ENCODE results near the gene CNN1. TPM values are rescaled to one million over a fixed set of nuclear protein-coding genes. Genes with fewer than 3 reads are reported as not detected.
A peak's percentile ranks its signal among the peaks of the same experiment; 100 is the strongest.
"Not testable (repeated sequence)": the region's sequence is repeated elsewhere in the genome, so short reads cannot be mapped to it uniquely, and the experiment has no call there.

CNN1 gene
- total and polyA plus RNA-seq, 5 donors = 150 to 298 (median 174) TPM

- intact Hi-C loops (cut with DNase I) = no loop called here
- DNase-seq (no peak), ATAC-seq (no peak)
- Histone ChIP-seq H3K4me3 (ENCODE audit: low read length) (no peak overlapping the region), H3K9me3 (ENCODE audit: control insufficient read depth, low read length) (no peaks in the 10 kb centered on the region), H3K27me3 (ENCODE audit: control insufficient read depth, insufficient read depth) (no peaks in the 10 kb centered on the region), H3K4me1 (ENCODE audit: control insufficient read depth, insufficient read depth, low read length) (peaks cover 1% of the 10 kb centered on the region), H3K27ac (ENCODE audit: low read length) (no peak overlapping the region)
- 74% methylated on average over 20 of the region's 20 CpGs for WGBS
Measured at GRCh38 chr19:11552666-11553372, 14.2 kb downstream of the CNN1 start.

GRCh38 chr19:11554160-11554559 is 15.5 kb downstream of the CNN1 start:
- Histone ChIP-seq H3K4me3 (ENCODE audit: low read length) (no peak overlapping the region), H3K27me3 (ENCODE audit: control insufficient read depth, insufficient read depth) (no peaks in the 10 kb centered on the region), H3K27ac (ENCODE audit: low read length) (no peak overlapping the region), H3K4me1 (ENCODE audit: control insufficient read depth, insufficient read depth, low read length) (peaks cover 3% of the 10 kb centered on the region), H3K9me3 (ENCODE audit: control insufficient read depth, low read length) (no peaks in the 10 kb centered on the region)
- WGBS = 93% methylated on average over 12 of the region's 12 CpGs
- DNase-seq (no peak), ATAC-seq (no peak)
- intact Hi-C loops (cut with DNase I) = no loop called here

GRCh38 chr19:11555246-11555645 is 16.6 kb downstream of the CNN1 start:
- intact Hi-C loops (cut with DNase I) = no loop called here
- no peaks in the 10 kb centered on the region for H3K9me3 ChIP-seq (ENCODE audit: control insufficient read depth, low read length)
- WGBS = 75% methylated on average over 6 of the region's 6 CpGs
- H3K4me3 ChIP-seq (ENCODE audit: low read length) = no peak overlapping the region
- DNase-seq (no peak), ATAC-seq (peak in 1 of 2 donors; percentile 8)
- no peaks in the 10 kb centered on the region for H3K27me3 ChIP-seq (ENCODE audit: control insufficient read depth, insufficient read depth)
- H3K27ac ChIP-seq (ENCODE audit: low read length) = no peak overlapping the region
- peaks cover 5% of the 10 kb centered on the region for H3K4me1 ChIP-seq (ENCODE audit: control insufficient read depth, insufficient read depth, low read length)

- no peak overlapping the region for H3K4me3 ChIP-seq (ENCODE audit: low read length)
- H3K27ac ChIP-seq (ENCODE audit: low read length) = no peak overlapping the region
- WGBS = 76% methylated on average over 4 of the region's 4 CpGs
- DNase-seq (no peak), ATAC-seq (no peak)
- H3K9me3 ChIP-seq (ENCODE audit: control insufficient read depth, low read length) = no peaks in the 10 kb centered on the region
- intact Hi-C loops (cut with DNase I) = no loop called here
- H3K27me3 ChIP-seq (ENCODE audit: control insufficient read depth, insufficient read depth) = no peaks in the 10 kb centered on the region
- peaks cover 5% of the 10 kb centered on the region for H3K4me1 ChIP-seq (ENCODE audit: control insufficient read depth, insufficient read depth, low read length)
Measured at GRCh38 chr19:11556634-11557420, 18.2 kb downstream of the CNN1 start.

- intact Hi-C loops (cut with DNase I) = no loop called here
- H3K4me1 ChIP-seq (ENCODE audit: control insufficient read depth, insufficient read depth, low read length) = peaks cover 5% of the 10 kb centered on the region
- H3K27ac ChIP-seq (ENCODE audit: low read length) = peak within 1 kb of the TSS; percentile 77
- H3K27me3 ChIP-seq (ENCODE audit: control insufficient read depth, insufficient read depth) = no peaks in the 10 kb centered on the region
- peak within 1 kb of the TSS; percentile 93 for H3K4me3 ChIP-seq (ENCODE audit: low read length)
- peak; percentile 98 for ATAC-seq
- DNase-seq = peak; percentile 98 to 99 (median 99)
- no peaks in the 10 kb centered on the region for H3K9me3 ChIP-seq (ENCODE audit: control insufficient read depth, low read length)
- WGBS = 3% methylated on average over 57 of the region's 57 CpGs
Measured at GRCh38 chr19:11558881-11559828, 20.5 kb downstream of the CNN1 start, which contains the start of gene ELOF1. ELOF1 (minus strand) TSS chr19:11559230; CDS start chr19:11554347, 4,883 bp downstream.

- WGBS = 14% methylated on average over 9 of the region's 9 CpGs
- no peak overlapping the region for H3K4me3 ChIP-seq (ENCODE audit: low read length)
- intact Hi-C loops (cut with DNase I) = no loop called here
Measured at GRCh38 chr19:11560404-11561051, 21.9 kb downstream of the CNN1 start.

GRCh38 chr19:11563532-11563931 is 24.9 kb downstream of the CNN1 start:
- intact Hi-C loops (cut with DNase I) = no loop called here
- no peak for DNase-seq
- peaks cover 2% of the 10 kb centered on the region for H3K4me1 ChIP-seq (ENCODE audit: control insufficient read depth, insufficient read depth, low read length)
- 71% methylated on average over 8 of the region's 8 CpGs for WGBS
- no peak overlapping the region for H3K27ac ChIP-seq (ENCODE audit: low read length)
- H3K4me3 ChIP-seq (ENCODE audit: low read length) = no peak overlapping the region
- ATAC-seq = no peak
- no peaks in the 10 kb centered on the region for H3K9me3 ChIP-seq (ENCODE audit: control insufficient read depth, low read length)
- H3K27me3 ChIP-seq (ENCODE audit: control insufficient read depth, insufficient read depth) = no peaks in the 10 kb centered on the region

More at GRCh38 chr19:11560404-11561051, 21.9 kb downstream of the CNN1 start:
- peaks cover 5% of the 10 kb centered on the region for H3K4me1 ChIP-seq (ENCODE audit: control insufficient read depth, insufficient read depth, low read length)
- no peaks in the 10 kb centered on the region for H3K9me3 ChIP-seq (ENCODE audit: control insufficient read depth, low read length)
- no peaks in the 10 kb centered on the region for H3K27me3 ChIP-seq (ENCODE audit: control insufficient read depth, insufficient read depth)
- ATAC-seq (peak; percentile 39 to 63), DNase-seq (no peak)
- no peak overlapping the region for H3K27ac ChIP-seq (ENCODE audit: low read length)

GRCh38 chr19:11564082-11564807 is 25.6 kb downstream of the CNN1 start:
- H3K27me3 ChIP-seq (ENCODE audit: control insufficient read depth, insufficient read depth); DNase-seq; H3K9me3 ChIP-seq (ENCODE audit: control insufficient read depth, low read length); ATAC-seq; intact Hi-C loops (cut with DNase I); H3K4me3 ChIP-seq (ENCODE audit: low read length); H3K4me1 ChIP-seq (ENCODE audit: control insufficient read depth, insufficient read depth, low read length); H3K27ac ChIP-seq (ENCODE audit: low read length): not testable (repeated sequence)
- WGBS = 96% methylated on average over 6 of the region's 6 CpGs

GRCh38 chr19:11565649-11565980 is 27.0 kb downstream of the CNN1 start:
- ATAC-seq; H3K27me3 ChIP-seq (ENCODE audit: control insufficient read depth, insufficient read depth); DNase-seq; H3K27ac ChIP-seq (ENCODE audit: low read length); H3K4me3 ChIP-seq (ENCODE audit: low read length); H3K4me1 ChIP-seq (ENCODE audit: control insufficient read depth, insufficient read depth, low read length); intact Hi-C loops (cut with DNase I); H3K9me3 ChIP-seq (ENCODE audit: control insufficient read depth, low read length): not testable (repeated sequence)
- WGBS = 91% methylated on average over 5 of the region's 5 CpGs

- H3K4me3 ChIP-seq (ENCODE audit: low read length) = no peak overlapping the region
- H3K27me3 ChIP-seq (ENCODE audit: control insufficient read depth, insufficient read depth) = no peaks in the 10 kb centered on the region
- DNase-seq (no peak), ATAC-seq (no peak)
- intact Hi-C loops (cut with DNase I) = no loop called here
- H3K4me1 ChIP-seq (ENCODE audit: control insufficient read depth, insufficient read depth, low read length) = no peaks in the 10 kb centered on the region
- no peak overlapping the region for H3K27ac ChIP-seq (ENCODE audit: low read length)
- 83% methylated on average over 2 of the region's 2 CpGs for WGBS
- no peaks in the 10 kb centered on the region for H3K9me3 ChIP-seq (ENCODE audit: control insufficient read depth, low read length)
Measured at GRCh38 chr19:11566164-11566563, 27.5 kb downstream of the CNN1 start.
